H9 (cell line): ENCODE measurements around the gene PPP4R2. TPM values are rescaled to one million over a fixed set of nuclear protein-coding genes. Genes with fewer than 3 reads are reported as not detected.

Source experiments
- DNase-seq: peaks from one replicate; pipeline ENCODE4 v3.0.0-alpha.2; 2017
- H2AFZ ChIP-seq: one replicate; pipeline ENCODE4 v1.6.1; 2013; ENCODE audit warnings: mild to moderate bottlenecking, low read length, control low read depth, moderate library complexity
- H2AK5ac ChIP-seq: 2 replicates; pipeline ENCODE4 v1.6.1; 2013; ENCODE audit warnings: low read length, control low read depth, mixed read lengths; ENCODE audit not compliant: insufficient read length
- H2BK120ac ChIP-seq: one replicate; pipeline ENCODE4 v1.6.1; 2013; ENCODE audit warnings: low read depth, mild to moderate bottlenecking, low read length, control low read depth, inconsistent platforms; ENCODE audit not compliant: poor library complexity, severe bottlenecking
- H2BK12ac ChIP-seq: 2 replicates; pipeline ENCODE4 v1.6.1; 2013; ENCODE audit warnings: low read length, control low read depth, mixed read lengths, low read depth; ENCODE audit not compliant: insufficient read length
- H2BK15ac ChIP-seq: 2 replicates; pipeline ENCODE4 v1.6.1; 2013; ENCODE audit warnings: low read depth, low read length, control low read depth
- H2BK20ac ChIP-seq: one replicate; pipeline ENCODE4 v1.6.1; 2013; ENCODE audit warnings: low read depth, mild to moderate bottlenecking, low read length, control low read depth, inconsistent platforms; ENCODE audit not compliant: poor library complexity, severe bottlenecking
- H2BK5ac ChIP-seq: 2 replicates; pipeline ENCODE4 v1.6.1; 2013; ENCODE audit warnings: low read length, control low read depth, mixed read lengths; ENCODE audit not compliant: insufficient read length
- H3K14ac ChIP-seq: 2 replicates; pipeline ENCODE4 v1.6.1; 2013; ENCODE audit warnings: low read length, control low read depth; ENCODE audit not compliant: insufficient read depth
- H3K18ac ChIP-seq: 2 replicates; pipeline ENCODE4 v1.6.1; 2013; ENCODE audit warnings: low read depth, mild to moderate bottlenecking, mixed read lengths, low read length, control low read depth; ENCODE audit not compliant: insufficient read length
- H3K23ac ChIP-seq: 2 replicates; pipeline ENCODE4 v1.6.1; 2013; ENCODE audit warnings: low read length, control low read depth, mixed read lengths, low read depth; ENCODE audit not compliant: insufficient read length
- H3K23me2 ChIP-seq: 2 replicates; pipeline ENCODE4 v1.6.1; 2013; ENCODE audit warnings: low read depth, mild to moderate bottlenecking, mixed read lengths, low read length, control low read depth; ENCODE audit not compliant: insufficient read length, poor library complexity, severe bottlenecking
- H3K27ac ChIP-seq: 2 replicates; pipeline ENCODE4 v1.5.1; 2013; ENCODE audit warnings: low read length, control low read depth, mixed read lengths, low read depth; ENCODE audit not compliant: insufficient read length
- H3K27me3 ChIP-seq: 2 replicates; pipeline ENCODE4 v1.6.1; 2013; ENCODE audit warnings: low read length, control low read depth, inconsistent platforms; ENCODE audit not compliant: insufficient read depth
- H3K4ac ChIP-seq: 2 replicates; pipeline ENCODE4 v1.6.1; 2013; ENCODE audit warnings: low read depth, mild to moderate bottlenecking, control low read depth, inconsistent platforms, low read length, moderate library complexity
- H3K4me1 ChIP-seq: 2 replicates; pipeline ENCODE4 v1.6.1; 2013; ENCODE audit warnings: low read length, control low read depth, inconsistent platforms; ENCODE audit not compliant: insufficient read depth
- H3K4me2 ChIP-seq: 2 replicates; pipeline ENCODE4 v1.6.1; 2013; ENCODE audit warnings: low read length, control low read depth, mixed read lengths; ENCODE audit not compliant: insufficient read length, insufficient read depth
- H3K56ac ChIP-seq: 2 replicates; pipeline ENCODE4 v1.6.1; 2013; ENCODE audit warnings: low read depth, mild to moderate bottlenecking, mixed read lengths, low read length, control low read depth; ENCODE audit not compliant: insufficient read length
- H3K79me1 ChIP-seq: 2 replicates; pipeline ENCODE4 v1.6.1; 2013; ENCODE audit warnings: low read depth, mild to moderate bottlenecking, moderate library complexity, low read length, control low read depth, inconsistent platforms; ENCODE audit not compliant: insufficient read depth, poor library complexity, severe bottlenecking
- H3K79me2 ChIP-seq: 2 replicates; pipeline ENCODE4 v1.6.1; 2013; ENCODE audit warnings: low read length, control low read depth, inconsistent platforms; ENCODE audit not compliant: insufficient read depth
- H3K9ac ChIP-seq: 2 replicates; pipeline ENCODE4 v1.6.1; 2013; ENCODE audit warnings: low read length, control low read depth, mixed read lengths; ENCODE audit not compliant: insufficient read length; ENCODE audit errors: extremely low read depth
- H3K9me3 ChIP-seq: one replicate; pipeline ENCODE4 v1.6.1; 2013; ENCODE audit warnings: low read depth, low read length, inconsistent platforms; ENCODE audit not compliant: control insufficient read depth
- H3T11ph ChIP-seq: one replicate; pipeline ENCODE4 v1.6.1; 2013; ENCODE audit warnings: mild to moderate bottlenecking, low read length, control low read depth, inconsistent platforms
- H4K20me1 ChIP-seq: one replicate; pipeline ENCODE4 v1.6.1; 2013; ENCODE audit not compliant: control insufficient read depth, insufficient read length, insufficient read depth
- H4K5ac ChIP-seq: 2 replicates; pipeline ENCODE4 v1.6.1; 2013; ENCODE audit warnings: low read depth, mild to moderate bottlenecking, mixed read lengths, low read length, control low read depth; ENCODE audit not compliant: insufficient read length
- H4K8ac ChIP-seq: replicated peaks from 2 replicates; pipeline ENCODE4 v1.6.1; 2013; ENCODE audit warnings: low read length, control low read depth, mixed read lengths, low read depth; ENCODE audit not compliant: insufficient read length
- H4K91ac ChIP-seq: 2 replicates; pipeline ENCODE4 v1.6.1; 2013; ENCODE audit warnings: low read depth, mild to moderate bottlenecking, moderate library complexity, mixed read lengths, low read length, control low read depth; ENCODE audit not compliant: insufficient read length
- H3K27ac Mint-ChIP-seq, 3 experiments: 2 replicates in 2 of 3; 3 replicates in 1 of 3; pipeline ENCODE4 v1.8.0; 2020 to 2021; ENCODE audit warnings: mixed read lengths in 3 of 3, mild to moderate bottlenecking in 1 of 3, moderate library complexity in 1 of 3
- H3K27me3 Mint-ChIP-seq: 2 replicates; pipeline ENCODE4 v1.8.0; 2021; ENCODE audit warnings: low read depth, mild to moderate bottlenecking, moderate library complexity, mixed read lengths
- H3K36me3 Mint-ChIP-seq, 3 experiments: 2 replicates in 2 of 3; 3 replicates in 1 of 3; pipeline ENCODE4 v1.8.0; 2020 to 2021; ENCODE audit warnings: low read depth in 3 of 3, mixed read lengths in 3 of 3; ENCODE audit not compliant: insufficient read depth in 1 of 3
- H3K4me1 Mint-ChIP-seq, 2 experiments: 2 replicates each; pipeline ENCODE4 v1.8.0; 2020; ENCODE audit warnings: mixed read lengths in 2 of 2
- H3K4me3 Mint-ChIP-seq, 2 experiments: 2 replicates in 1 of 2; 3 replicates in 1 of 2; pipeline ENCODE4 v1.8.0; 2020 to 2021; ENCODE audit warnings: mild to moderate bottlenecking in 2 of 2, mixed read lengths in 2 of 2, moderate library complexity in 1 of 2
- H3K9me3 Mint-ChIP-seq, 2 experiments: 2 replicates in 1 of 2; 3 replicates in 1 of 2; pipeline ENCODE4 v1.8.0; 2020; ENCODE audit warnings: mild to moderate bottlenecking in 2 of 2, mixed read lengths in 2 of 2, moderate library complexity in 1 of 2
- WGBS: extraction: QIAGEN DNeasy Blood & Tissue Kit; methylation state at CpG from one replicate; pipeline ENCODE4 v1.1.7; 2013; ENCODE audit warnings: missing lambda C conversion rate, low lambda C conversion rate, mixed read lengths; ENCODE audit not compliant: insufficient read length; ENCODE audit errors: extremely low coverage; 5-methylcytosine and 5-hydroxymethylcytosine counted together
- total RNA-seq: library from RNA; stranded (reverse); gene quantifications from 2 replicates; pipeline ENCODE4 v1.2.1, GENCODE V29; 2021
- TF ChIP-seq, protein P1 (sequence below): fragments of 200-600 bp; sonication (generic); conservative IDR thresholded peaks from 3 replicates; pipeline ENCODE4 v1.8.0; 2021; ENCODE audit warnings: antibody characterized with exemption, mild to moderate bottlenecking

Gene PPP4R2
- total RNA-seq, 1 experiment from 2014 or later = 132 TPM

GRCh38 chr3:72985576-72985975, 11.0 kb upstream of the PPP4R2 start:
- no peak overlapping the region for H2BK15ac ChIP-seq
- H3K79me2 ChIP-seq = no peaks in the 10 kb centered on the region
- H3K79me1 ChIP-seq = no peaks in the 10 kb centered on the region
- no peaks in the 10 kb centered on the region for H3K23me2 ChIP-seq
- H3K18ac ChIP-seq = no peak overlapping the region
- no peak overlapping the region for H3T11ph ChIP-seq
- H3K4me1 ChIP-seq = no peaks in the 10 kb centered on the region
- H3K9ac ChIP-seq = no peak overlapping the region
- no peak overlapping the region for H2BK12ac ChIP-seq
- no peak overlapping the region for H2BK120ac ChIP-seq
- no peak for DNase-seq
- TF ChIP-seq, protein P1, sequence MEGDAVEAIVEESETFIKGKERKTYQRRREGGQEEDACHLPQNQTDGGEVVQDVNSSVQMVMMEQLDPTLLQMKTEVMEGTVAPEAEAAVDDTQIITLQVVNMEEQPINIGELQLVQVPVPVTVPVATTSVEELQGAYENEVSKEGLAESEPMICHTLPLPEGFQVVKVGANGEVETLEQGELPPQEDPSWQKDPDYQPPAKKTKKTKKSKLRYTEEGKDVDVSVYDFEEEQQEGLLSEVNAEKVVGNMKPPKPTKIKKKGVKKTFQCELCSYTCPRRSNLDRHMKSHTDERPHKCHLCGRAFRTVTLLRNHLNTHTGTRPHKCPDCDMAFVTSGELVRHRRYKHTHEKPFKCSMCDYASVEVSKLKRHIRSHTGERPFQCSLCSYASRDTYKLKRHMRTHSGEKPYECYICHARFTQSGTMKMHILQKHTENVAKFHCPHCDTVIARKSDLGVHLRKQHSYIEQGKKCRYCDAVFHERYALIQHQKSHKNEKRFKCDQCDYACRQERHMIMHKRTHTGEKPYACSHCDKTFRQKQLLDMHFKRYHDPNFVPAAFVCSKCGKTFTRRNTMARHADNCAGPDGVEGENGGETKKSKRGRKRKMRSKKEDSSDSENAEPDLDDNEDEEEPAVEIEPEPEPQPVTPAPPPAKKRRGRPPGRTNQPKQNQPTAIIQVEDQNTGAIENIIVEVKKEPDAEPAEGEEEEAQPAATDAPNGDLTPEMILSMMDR = no peak
- Mint-ChIP-seq H3K9me3 (peaks cover 15 to 19% of the 10 kb centered on the region in 2 experiments), H3K27me3 (no peaks in the 10 kb centered on the region; the same call in 1 of the 2 replicates), H3K4me3 (no peak overlapping the region), H3K27ac (no peak overlapping the region), H3K36me3 (peaks cover 7 to 11% (median 8%) of the 10 kb centered on the region in 3 experiments), H3K4me1 (no peaks in the 10 kb centered on the region)
- no peak overlapping the region for H4K91ac ChIP-seq
- no peak overlapping the region for H3K4me2 ChIP-seq
- H2BK5ac ChIP-seq = no peak overlapping the region
- H4K20me1 ChIP-seq = no peaks in the 10 kb centered on the region
- H3K23ac ChIP-seq = no peak overlapping the region
- no peaks in the 10 kb centered on the region for H3K27me3 ChIP-seq
- no peak overlapping the region for H2AFZ ChIP-seq
- H3K4ac ChIP-seq = no peak overlapping the region
- H4K8ac ChIP-seq = no peak overlapping the region
- no peak overlapping the region for H2AK5ac ChIP-seq
- H2BK20ac ChIP-seq = no peak overlapping the region
- no peak overlapping the region for H3K14ac ChIP-seq
- H3K9me3 ChIP-seq = peaks cover 5% of the 10 kb centered on the region
- no peak overlapping the region for H3K27ac ChIP-seq
- WGBS = no CpG with 5 or more reads among the region's 1 CpG
- H4K5ac ChIP-seq = no peak overlapping the region
- H3K56ac ChIP-seq = no peak overlapping the region
